GM19351 (cell line): ENCODE data around the gene CRBN.

Experiments
- ATAC-seq: cut with Tn5 transposase; IDR thresholded peaks from one replicate; pipeline ENCODE4 v1.9.1; 2021; ENCODE audit warnings: mild to moderate bottlenecking, moderate library complexity; ENCODE audit not compliant: unreplicated experiment

The CRBN gene

DNA sequence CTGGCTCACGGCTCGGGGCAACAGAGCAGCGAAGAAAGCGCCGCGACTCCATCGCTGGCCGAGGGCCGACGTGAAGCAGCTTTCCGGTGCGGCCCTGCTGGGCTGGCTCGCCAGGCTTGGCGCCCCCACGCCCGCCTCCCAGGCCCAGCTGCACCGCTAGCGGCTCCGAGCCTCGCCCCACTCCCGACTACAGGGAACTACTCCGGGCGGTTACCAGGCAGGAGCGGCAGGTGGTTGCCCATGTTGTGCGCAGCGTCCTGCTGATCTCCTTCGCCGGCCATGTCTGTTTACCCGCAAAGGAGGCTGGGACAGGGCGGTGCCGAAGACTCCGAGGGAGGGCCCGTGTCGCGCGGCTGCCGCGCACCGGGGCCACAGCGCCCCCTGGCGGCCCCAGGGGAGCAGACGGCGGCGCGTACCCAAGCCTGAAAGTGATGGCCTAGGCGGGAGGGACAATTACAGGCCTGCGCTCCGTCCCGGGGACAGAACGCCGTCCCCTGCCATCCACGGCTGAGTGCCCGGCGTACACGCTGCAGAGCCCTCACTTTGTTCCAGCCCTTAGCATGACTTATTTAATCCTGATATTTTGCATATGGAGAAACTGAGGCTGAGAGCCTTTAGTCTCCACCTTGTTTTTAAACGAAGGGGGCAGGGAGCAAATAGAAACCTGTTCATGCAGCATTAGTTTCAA lies at the start of gene CRBN:
TSS of gene CRBN (minus strand) at position 285 of the 688 bp plus-strand sequence. CDS start at position 281, 4 bp downstream.
- ATAC-seq = peak; percentile 95

DNA sequence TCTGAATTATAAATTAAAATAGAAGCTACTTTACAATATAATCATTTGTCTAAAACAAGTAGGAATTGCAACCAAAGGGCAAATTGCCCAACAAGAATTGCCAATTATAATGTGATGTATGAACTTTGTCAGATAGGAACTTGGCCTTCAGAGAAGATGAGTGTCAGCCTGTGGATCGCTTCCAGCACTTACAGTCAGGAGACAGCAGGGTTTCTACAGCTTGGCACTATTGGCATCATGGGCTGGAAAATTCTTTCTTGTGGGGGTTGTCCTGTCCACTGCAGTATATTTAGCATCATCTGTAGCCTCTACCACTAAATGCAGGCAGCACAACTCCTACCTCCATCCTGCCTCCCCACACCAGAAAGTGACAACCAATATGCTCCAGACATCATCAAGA lies 48.1 kb upstream of the CRBN start:
- ATAC-seq = no peak

DNA sequence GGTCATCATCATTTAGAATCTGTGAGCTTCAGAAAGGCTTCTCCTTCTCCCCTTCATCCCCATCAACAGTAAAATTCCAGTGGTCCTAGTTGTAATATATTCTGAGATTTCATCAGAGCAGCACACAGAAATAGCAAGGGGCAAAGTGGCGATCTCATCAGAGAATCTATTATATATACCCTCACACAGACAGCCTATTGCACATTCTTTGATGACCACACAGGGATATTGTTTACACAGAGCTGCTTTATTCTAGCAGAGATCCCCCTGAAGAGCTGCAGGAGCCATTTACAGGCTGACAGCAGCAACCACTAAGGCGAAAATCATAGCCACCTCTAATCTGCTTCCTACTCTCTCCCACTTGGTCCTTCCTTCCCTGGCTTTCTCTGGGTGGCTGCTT lies 42.0 kb upstream of the CRBN start:
- no peak for ATAC-seq

DNA sequence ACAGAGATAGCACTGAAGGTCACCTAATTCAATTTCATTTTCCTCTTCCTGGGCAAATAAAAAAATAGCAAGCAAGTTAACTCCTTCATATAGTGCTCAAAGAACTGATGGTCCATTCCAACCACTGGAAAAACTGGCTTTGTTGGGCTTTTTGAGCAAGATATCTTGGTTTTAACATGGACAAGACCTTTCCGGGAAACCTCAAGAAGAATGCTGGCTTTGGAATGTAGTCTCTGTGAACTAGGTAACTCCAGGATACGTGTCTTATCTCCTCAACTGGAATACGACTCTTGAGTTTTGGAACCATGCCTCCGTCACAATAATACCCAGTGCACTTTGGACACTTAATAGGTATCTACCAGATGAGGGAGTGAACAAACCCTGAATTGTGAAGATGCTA lies 36.9 kb upstream of the CRBN start:
- no peak for ATAC-seq

DNA sequence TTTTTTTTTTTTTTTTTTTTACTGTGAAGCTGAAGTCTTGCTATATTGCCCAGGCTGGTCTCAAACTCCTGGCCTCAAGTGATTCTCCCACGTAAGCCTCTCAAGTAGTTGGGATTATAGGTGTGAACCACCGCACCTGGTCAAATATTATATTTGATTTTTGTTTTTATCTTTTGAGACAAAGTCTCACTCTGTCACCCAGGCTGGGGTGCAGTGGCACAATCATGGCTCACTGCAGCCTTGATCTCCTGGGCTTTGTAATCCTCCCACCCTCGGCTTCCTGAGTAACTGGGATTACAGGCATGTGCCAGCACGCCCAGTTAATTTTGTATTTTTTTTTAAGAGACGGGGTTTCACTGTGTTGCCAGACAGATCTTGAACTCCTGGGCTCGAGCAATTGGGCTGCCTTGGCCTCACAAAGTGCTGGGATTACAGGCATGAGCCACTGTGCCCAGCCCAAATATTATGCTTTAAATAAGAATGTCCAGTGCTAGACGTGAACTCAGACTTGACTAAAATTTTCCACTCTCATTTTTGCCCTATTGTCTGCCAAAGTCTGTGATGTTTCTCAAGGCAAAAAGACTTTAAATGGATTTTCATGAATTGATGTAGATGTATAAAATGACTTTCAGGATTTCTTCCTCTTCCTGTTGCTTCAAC lies 33.4 kb upstream of the CRBN start:
- no peak for ATAC-seq

DNA sequence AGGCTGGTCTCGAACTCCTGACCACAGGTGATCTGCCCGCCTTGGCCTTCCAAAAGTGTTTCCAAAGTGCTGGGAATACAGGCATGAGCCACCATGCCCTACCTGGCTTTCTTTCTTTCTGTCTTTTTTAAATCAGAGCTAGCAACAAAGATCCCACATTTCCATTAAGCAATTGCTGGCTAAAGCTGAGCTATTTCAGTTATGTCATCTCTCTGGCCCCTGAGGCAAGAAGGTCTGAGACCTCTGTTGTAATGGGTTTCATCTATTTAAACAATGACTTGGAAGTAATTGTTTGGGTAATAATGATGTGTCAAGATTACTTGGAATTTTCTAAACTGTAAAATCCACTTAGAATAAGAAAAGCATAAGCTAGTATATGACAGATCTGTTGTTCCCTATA lies 30.2 kb upstream of the CRBN start:
- no peak for ATAC-seq

DNA sequence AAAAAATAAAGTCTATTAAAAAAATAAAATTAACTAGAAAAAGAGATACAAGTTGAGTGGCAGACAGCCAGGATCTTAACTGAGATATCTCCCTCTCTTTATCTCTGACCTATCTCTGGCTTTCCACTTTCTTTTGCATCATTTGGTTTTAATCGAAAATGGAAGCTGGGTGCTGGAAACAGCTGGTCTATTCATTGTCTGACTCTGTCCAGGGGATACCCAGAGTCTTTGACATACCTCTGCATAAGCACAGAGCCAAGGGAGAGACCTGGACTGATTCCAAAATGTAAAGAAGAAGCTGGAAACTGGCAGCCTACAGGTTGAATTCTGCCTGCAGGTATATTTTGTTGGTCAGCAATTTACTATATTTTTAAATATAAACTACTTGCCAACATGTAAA lies 29.6 kb upstream of the CRBN start:
- ATAC-seq = no peak

DNA sequence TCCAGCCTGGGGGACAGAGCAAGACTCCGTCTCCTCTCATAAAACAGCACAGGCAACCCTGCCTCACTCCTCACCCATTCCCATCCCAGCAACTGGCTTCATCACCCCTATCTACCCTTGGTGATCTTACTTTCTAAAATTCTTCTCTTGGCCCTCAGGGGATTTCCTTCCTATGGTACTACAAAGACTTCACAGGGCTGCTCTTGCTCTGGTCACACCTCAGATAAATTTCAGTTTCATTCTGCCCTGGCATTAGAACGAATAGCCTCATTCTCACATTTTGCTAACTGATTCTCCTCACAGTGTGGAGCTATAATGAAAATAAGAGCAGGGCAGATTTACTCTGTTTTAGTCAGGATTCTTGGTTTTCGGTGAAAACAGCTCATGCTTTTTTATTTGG lies 22.1 kb upstream of the CRBN start:
- peak; percentile 94 for ATAC-seq

DNA sequence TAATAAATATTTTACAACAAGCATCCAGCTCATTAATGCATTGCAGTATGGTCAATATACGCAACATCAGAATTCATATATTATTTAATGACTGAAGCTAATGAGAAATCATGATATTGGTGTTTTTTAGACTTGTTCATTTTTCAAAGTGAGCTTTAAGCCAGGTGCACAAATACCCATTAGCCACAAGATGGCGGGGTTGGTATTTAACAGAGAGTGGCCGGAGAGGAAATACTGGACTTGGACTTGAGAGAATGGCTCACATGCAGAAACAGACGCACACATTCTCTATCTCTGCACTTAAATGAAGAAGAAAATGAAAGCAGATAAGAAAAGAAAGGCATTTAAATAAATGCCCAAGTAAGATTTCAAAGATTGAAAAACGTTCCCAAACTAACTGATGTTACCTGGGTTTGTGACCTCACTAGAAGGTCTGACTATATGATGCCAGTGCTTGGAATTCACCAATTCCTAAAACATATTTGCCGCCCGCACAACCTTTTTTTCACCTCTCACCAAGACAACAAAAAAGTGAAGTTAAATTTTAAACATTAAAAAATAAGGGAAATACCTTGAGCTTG lies 21.2 kb upstream of the CRBN start:
- peak; percentile 63 for ATAC-seq

DNA sequence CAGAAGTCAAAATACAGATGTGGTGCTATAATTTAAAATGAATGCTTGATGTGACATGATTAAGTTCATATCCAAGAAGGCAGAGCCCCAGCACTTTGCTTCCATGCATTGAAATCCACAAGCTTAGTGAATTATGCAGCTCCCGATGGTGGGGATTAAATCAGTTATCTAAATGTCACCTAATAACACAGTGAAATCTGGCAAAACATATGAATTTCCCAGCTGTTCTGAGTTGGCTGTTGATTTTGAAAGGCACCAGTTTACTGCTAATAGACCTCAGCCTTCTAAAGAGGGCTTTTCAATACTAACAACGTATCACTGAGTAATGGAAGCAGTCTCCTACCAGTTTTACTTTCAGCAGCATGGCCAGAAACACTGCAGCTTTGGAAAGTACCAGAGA lies 19.8 kb upstream of the CRBN start:
- ATAC-seq = no peak

DNA sequence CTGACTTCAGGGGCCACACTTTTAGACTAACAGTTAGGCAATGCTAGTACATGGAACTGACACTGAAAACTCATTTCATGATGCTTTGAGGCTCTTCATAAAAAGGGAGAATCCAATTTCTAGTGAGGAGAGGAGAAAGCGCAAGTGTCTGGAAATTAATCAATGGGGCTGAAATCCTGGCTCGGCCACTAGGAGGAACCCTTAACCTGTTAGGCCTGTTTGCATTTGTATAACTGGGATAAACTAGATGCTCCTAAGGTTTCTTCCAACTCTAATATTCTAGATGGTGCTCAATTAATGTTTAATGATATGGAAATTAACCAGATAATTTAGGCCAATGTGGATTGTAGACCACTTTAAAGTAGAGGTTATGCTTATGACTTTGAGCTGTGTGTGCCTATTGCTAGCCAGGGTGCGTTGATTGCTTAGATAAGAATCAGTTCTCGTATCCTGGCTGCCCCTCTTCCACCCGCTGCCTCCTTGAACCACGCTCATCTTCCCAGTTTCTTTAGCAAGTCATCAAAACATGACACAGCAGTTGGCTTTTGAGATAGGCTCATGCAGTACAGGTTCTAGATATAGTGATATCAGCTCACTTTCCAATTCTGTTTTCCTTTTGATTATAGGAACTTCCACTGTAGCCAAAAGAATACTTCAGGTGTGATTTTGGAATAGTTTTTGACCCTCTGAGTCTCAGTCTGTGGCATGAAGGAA lies 16.8 kb upstream of the CRBN start:
- peak; percentile 36 for ATAC-seq

DNA sequence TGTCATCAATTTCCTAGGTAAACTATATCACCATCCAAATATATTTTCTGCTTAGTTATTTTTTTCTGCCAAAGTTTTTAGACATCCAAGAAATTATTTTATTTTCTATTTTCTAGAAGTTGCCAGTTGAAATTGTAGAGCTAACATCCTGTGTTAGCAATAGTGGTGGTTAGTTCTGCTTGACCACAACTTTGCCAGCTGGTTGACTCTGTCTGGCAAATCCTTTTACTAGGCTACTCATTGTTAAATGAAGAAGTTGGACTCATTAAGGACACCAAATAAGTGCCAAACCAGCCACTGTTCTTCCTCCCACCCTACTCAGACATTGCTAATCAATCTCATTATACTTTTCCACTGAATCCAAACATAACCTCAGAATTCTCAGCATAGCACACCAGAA lies 15.4 kb upstream of the CRBN start:
- no peak for ATAC-seq

DNA sequence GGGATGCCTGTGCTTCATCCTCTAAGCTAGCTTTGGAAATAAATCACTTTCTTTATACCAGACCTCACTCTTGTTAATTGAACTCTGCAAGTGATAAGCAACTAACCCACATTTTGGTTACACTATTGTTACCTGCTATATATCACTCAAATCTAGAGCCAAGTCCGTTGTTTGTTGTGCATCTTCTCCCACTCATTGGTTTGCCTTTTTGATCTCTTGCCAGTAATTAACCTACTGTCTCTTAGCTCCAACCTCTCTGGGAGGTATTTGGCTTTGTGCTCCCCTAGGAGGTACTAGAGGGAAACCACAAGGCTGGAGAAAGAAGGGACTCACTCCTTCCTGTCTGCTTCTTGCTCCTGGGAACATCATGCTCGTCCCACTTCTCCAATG lies 12.8 kb upstream of the CRBN start:
- ATAC-seq = no peak

DNA sequence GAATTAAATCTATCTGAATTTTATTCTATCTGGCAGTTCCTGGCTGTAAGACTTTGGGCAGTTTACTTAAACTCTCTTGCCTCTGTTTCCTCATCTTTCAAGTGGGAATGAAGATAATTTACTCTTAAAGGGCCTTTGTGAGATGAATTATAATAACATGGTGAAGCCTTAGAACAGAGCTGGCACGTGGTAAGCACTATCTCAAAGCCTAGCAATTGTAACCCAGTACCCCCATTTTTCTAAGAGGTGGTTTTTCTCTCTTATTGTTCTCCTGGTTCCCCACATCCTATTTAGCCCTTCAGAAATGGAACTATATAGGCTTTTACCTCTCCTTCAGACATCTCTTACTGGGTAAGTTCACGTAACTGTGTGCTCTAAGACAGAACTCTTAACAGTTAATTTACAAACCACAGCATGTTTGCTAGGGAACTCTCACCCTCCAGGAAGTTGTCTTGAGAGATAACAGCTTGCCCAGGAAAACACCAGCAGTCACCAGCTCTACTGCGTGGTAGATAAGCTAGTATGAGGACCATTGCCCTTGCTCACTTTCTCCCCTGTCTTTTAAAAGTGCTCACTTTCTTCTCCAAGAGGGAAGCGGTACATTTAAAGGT lies 12.3 kb upstream of the CRBN start:
- ATAC-seq = no peak

DNA sequence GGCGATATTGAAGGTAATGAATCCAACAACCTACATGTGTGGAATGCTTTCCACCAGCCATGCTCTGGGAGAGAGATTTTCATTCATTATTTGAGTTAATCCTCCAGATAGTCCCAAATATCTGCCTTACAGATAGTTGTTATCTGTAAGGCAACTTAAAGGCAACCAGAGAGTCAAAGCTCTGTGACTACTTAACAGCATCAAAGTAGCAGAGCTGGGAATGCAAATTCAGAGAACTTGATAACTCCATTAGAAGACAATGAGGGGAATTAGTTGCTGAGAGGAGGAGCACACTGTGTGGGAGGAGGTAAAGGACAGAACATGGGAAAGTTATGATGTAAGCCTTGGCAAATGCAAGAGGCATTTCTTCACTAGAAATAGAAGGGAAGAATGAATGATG lies 10.5 kb upstream of the CRBN start:
- no peak for ATAC-seq

DNA sequence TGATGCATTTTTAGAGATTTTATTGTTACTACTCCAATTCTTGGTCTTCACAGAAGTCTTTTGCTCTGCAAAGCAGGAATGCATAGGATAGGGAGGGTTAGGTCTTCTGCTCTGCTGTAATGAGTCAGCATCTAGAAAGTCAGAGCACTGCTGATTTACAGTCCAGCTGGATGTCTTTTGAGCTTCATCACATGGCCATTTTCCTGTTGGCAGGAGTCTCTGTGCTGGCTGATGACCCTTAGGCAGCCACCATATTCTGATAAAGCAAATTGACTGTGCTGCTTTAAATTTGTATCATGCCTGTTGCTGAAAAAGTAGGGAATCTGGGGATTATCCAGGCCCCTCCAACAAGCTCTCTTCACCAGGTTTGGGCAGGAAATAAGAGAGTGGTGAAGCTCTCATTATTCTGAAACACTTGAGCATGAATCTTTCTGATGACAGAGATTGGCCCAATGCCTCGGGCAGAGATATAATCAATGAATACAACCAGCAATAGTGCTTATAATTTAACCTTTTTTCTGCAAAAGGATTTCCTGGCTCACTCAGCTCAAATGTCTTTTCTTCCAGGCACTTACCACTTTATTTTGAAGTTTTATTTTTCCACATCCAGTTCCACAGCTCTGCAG lies 9.7 kb upstream of the CRBN start:
- ATAC-seq = no peak

DNA sequence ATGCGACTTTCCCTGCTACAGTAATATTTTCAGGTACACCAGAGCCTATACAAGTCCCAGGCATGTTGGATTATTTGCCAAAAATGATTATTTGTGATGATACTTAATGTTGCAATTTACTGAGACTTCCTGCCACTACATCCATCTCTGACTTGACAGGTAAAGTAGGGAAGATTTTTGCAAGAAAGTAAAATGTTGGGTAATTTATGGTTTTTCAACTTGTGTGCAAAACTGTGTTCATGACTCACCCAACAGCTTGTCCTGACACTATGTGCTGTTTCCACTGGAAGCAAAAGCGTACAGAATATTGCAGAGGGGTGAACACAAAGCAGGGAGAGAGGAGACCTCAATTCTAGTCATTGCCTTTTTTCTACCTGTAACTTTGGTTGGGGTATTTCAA lies 5.4 kb upstream of the CRBN start:
- no peak for ATAC-seq

DNA sequence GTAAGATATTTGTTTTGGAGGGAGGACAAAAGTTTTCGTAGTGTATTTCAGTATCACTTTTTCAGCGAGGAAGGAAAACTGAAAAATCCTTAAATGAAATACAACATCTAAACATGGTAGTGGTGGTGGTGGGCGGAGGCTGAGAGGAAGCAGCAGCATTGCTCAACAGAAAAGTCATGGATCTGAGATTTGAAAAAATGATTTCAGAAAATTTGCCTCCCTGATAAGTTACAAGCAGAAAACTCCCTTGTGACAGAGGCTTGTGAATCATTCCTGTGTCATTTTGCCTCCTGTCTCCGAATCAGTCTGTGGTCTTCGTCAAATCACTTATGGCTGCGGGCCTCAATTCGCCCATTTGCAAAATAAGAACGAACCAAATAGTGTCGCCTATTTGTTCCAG lies 965 bp upstream of the CRBN start:
- no peak for ATAC-seq

DNA sequence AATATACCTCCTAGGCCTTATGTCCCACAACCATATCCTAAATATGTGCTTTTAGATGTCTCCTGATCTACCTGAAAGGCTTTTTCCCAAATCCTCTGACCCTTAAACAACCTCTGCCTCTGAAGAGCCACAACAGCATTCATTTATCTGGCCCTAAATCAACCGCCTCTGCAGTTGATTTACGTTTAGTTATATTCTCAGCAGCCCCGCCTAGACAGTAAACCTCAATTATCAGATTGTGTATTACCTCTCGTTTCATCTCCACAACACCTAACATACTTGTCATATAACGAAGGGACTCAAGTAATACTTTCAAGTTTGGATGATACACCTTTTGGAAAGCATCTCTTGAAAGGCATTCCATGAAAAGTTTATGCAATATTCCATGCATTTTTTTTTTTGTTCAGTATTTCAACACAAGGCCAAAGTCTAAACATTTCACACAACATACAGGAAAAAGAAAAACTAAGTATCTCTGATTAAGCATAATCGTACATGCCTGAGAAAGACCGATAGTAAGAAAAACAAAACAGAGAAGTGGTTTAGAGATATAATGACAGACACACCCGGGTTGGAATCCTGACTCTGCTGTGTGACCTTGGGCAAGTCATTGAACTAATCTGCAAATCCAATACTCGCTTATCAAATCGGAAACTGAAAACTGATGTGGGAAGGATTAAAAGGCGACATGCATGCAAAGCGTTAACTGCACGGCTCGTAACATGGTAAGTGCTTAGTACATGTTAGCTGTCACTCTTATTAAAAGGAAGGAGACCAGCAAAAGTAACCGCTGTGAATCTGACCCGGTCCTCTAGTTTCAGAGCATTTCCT lies 778 bp downstream of the CRBN start:
- ATAC-seq = no peak

DNA sequence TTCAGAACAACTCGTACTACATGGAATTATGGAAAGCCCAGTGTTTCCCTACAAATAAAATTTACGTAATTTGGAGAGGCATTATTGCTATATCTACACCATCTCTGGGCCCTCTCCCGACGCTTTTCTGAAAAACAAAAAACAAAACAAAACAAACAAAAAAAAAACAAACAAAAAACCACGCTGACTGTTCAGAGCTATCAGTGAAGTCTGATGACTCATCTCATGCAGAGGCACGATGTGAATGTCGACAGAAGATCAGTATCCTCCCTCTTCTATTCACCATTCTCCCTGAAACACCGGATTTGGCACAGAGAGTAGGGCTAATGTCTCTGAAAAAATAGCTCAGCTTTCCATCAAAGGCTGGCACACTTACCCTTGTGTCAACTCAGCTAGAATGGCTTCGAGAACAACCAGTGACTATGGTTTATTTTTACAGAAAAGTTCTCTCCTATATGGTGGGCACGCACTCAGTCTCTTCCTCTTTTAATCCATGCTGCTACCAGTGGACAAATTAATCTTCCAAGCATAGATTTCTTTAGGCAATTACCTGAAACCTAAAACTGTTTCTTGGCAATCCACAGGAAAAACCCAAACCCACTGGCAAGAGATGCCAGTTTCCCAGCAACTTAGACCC lies 1.5 kb downstream of the CRBN start:
- no peak for ATAC-seq
